ENCODE results near the gene TMEM17.

Gene TMEM17

GRCh38 chr2:62489162-62489561, 16.8 kb downstream of the TMEM17 start:
- no peak for TF ChIP-seq CTCF (IDR thresholded peaks at IDR 0.05)

GRCh38 chr2:62486439-62486765, 19.6 kb downstream of the TMEM17 start:
- no peak for TF ChIP-seq CTCF (IDR thresholded peaks at IDR 0.05)

- TF ChIP-seq CTCF (IDR thresholded peaks at IDR 0.05): no peak
Observed at GRCh38 chr2:62485761-62486438, 20.1 kb downstream of the TMEM17 start.

- no peak for TF ChIP-seq CTCF (IDR thresholded peaks at IDR 0.05)
Observed at GRCh38 chr2:62482558-62483352, 23.2 kb downstream of the TMEM17 start.

GRCh38 chr2:62479917-62480316, 26.1 kb downstream of the TMEM17 start:
- TF ChIP-seq CTCF (IDR thresholded peaks at IDR 0.05): no peak

GRCh38 chr2:62478093-62478580, 27.9 kb downstream of the TMEM17 start:
- no peak for TF ChIP-seq CTCF (IDR thresholded peaks at IDR 0.05)

GRCh38 chr2:62477573-62477972, 28.4 kb downstream of the TMEM17 start:
- no peak for TF ChIP-seq CTCF (IDR thresholded peaks at IDR 0.05)
